ENCODE data around the gene SH3TC1. TPM values are rescaled to one million over a fixed set of nuclear protein-coding genes. Genes with fewer than 3 reads are reported as not detected.
A peak's percentile ranks its signal among the peaks of the same experiment; 100 is the strongest.

SH3TC1 gene
- total and polyA plus RNA-seq, 2 of the 8 experiments (the other 6 are each of a cell fraction or from before 2014, with no cell fraction given): 0.15 TPM; not detected in 1

GRCh38 chr4:8156617-8157016, 42.5 kb upstream of the SH3TC1 start:
- H2BK12ac ChIP-seq (ENCODE audit: low read depth, low read length): no peak overlapping the region
- H3K18ac ChIP-seq (ENCODE audit: extremely low read depth, low read length): no peak overlapping the region
- H3K23me2 ChIP-seq (ENCODE audit: low read depth, low read length): peaks cover 14% of the 10 kb centered on the region; the same call in 1 of the 2 replicates
- H2BK20ac ChIP-seq (ENCODE audit: low read length): no peak overlapping the region
- no peak overlapping the region for H4K5ac ChIP-seq (ENCODE audit: insufficient read length, low read depth, low read length)
- peaks cover 0 to 5% (median 2%) of the 10 kb centered on the region in 4 experiments; a peak in 4 of 7 replicates for H3K4me1 ChIP-seq (replicated peaks in 1 of 4; ENCODE audit: control insufficient read depth in 3 of 4, insufficient read depth in 4 of 4, low read length in 3 of 4)
- H2BK15ac ChIP-seq (ENCODE audit: low read length): 0 out of 2 replicates have a peak overlapping the region, but pooled peaks have one; percentile 61
- H3K9me3 ChIP-seq (ENCODE audit: insufficient read depth in 2 of 2, low read depth in 1 of 2, low read length in 1 of 2): no peaks in the 10 kb centered on the region
- no peaks in the 10 kb centered on the region for H3K36me3 ChIP-seq (ENCODE audit: control insufficient read depth in 2 of 4, insufficient read depth in 4 of 4, low read length in 3 of 4)
- no peak overlapping the region for H3K27ac ChIP-seq (ENCODE audit: low read depth, low read length)
- H4K20me1 ChIP-seq (replicated peaks in 1 of 2; ENCODE audit: control insufficient read depth in 1 of 2, insufficient read depth in 2 of 2, low read length in 2 of 2): peaks cover 3 to 7% of the 10 kb centered on the region in 2 experiments
- no peak for FAIRE-seq
- H3K23ac ChIP-seq (ENCODE audit: insufficient read length): no peak overlapping the region
- 86% methylated on average over 8 of the region's 8 CpGs; no CpG with 5 or more reads in 1 of the 2 experiments for WGBS, 2 experiments (ENCODE audit: extremely low coverage in 1 of 2, insufficient coverage in 1 of 2, insufficient read length in 1 of 2, insufficient replicate concordance in 2 of 2, low coverage in 1 of 2, low lambda C conversion rate in 2 of 2, missing lambda C conversion rate in 1 of 2)
- H3K4me2 ChIP-seq (ENCODE audit: insufficient read depth in 1 of 2, low read depth in 2 of 2, low read length in 2 of 2): no peak overlapping the region
- H3K4me3 ChIP-seq (ENCODE audit: extremely low read depth in 1 of 4, insufficient read depth in 2 of 4, low read depth in 3 of 4, low read length in 4 of 4): no peak overlapping the region
- H3K79me1 ChIP-seq (ENCODE audit: low read depth, low read length): no peaks in the 10 kb centered on the region
- H3K14ac ChIP-seq (ENCODE audit: insufficient read length): no peak overlapping the region
- H2BK5ac ChIP-seq (ENCODE audit: low read depth, low read length): no peak overlapping the region
- no peaks in the 10 kb centered on the region for H3K79me2 ChIP-seq (ENCODE audit: control insufficient read depth in 1 of 2, insufficient read depth in 2 of 2, low read length in 2 of 2)
- H2AK5ac ChIP-seq (ENCODE audit: low read depth, low read length): no peak overlapping the region; the same call in 1 of the 2 replicates
- no peak overlapping the region for H2AFZ ChIP-seq (ENCODE audit: low read length)
- H4K91ac ChIP-seq (replicated peaks; ENCODE audit: insufficient read length, low read length): no peak overlapping the region
- no peak overlapping the region for H3K9ac ChIP-seq (replicated peaks in 1 of 4; ENCODE audit: extremely low read depth in 1 of 4, low read depth in 3 of 4, low read length in 3 of 4)
- no peak for DNase-seq (ENCODE audit: low read depth in 1 of 2, low spot score in 2 of 2)
- H4K8ac ChIP-seq (ENCODE audit: extremely low read depth, insufficient read depth, low read length): no peak overlapping the region
- H3K27me3 ChIP-seq (replicated peaks in 1 of 4; ENCODE audit: control insufficient read depth in 3 of 4, extremely low read depth in 1 of 4, insufficient read depth in 3 of 4, low read length in 3 of 4): peaks cover 6 to 43% (median 30%) of the 10 kb centered on the region in 4 experiments
- POLR2A ChIA-PET (ENCODE audit: partially characterized antibody): interaction anchor here (0.6 kb wide), 1 partner anchor 25 kb away, joined by 4 read pairs; no protein-coding TSS in a partner anchor
- CTCF ChIA-PET (ENCODE audit: partially characterized antibody): interaction anchor here (0.6 to 2.2 kb wide), 8 partner anchors 11 to 462 kb away, joined by 3 to 6 read pairs (median 3); no protein-coding TSS in a partner anchor
- no peak overlapping the region for H3K4ac ChIP-seq (replicated peaks; ENCODE audit: insufficient read length, low read depth, low read length)
- H3K56ac ChIP-seq (replicated peaks; ENCODE audit: insufficient read length, low read depth, low read length): no peak overlapping the region
- H2BK120ac ChIP-seq (replicated peaks; ENCODE audit: low read depth, low read length): no peak overlapping the region
